D721Med (cell line): ENCODE results near the gene SLC25A29.
A peak's percentile ranks its signal among the peaks of the same experiment; 100 is the strongest.
"Not testable (repeated sequence)": the region's sequence is repeated elsewhere in the genome, so short reads cannot be mapped to it uniquely, and the experiment has no call there.

Experiments
- DNase-seq: peaks from one replicate; pipeline ENCODE4 v3.0.0; 2011; ENCODE audit warnings: low spot score; ENCODE audit not compliant: insufficient read length
- FAIRE-seq: peaks from 2 replicates; lab custom pipeline; 2011; peaks lifted over from hg19 to GRCh38; lab: Jason Lieb, UNC
- CTCF ChIP-seq: IDR thresholded peaks from 2 replicates; pipeline ENCODE4 v1.5.1; 2012; ENCODE audit warnings: mild to moderate bottlenecking, control low read depth; ENCODE audit not compliant: insufficient read depth; ENCODE audit errors: missing control alignments

The SLC25A29 gene

GRCh38 chr14:100286484-100287191 is 19.6 kb downstream of the SLC25A29 start:
- TF ChIP-seq CTCF, result no peak
- DNase-seq (no peak), FAIRE-seq (no peak)

DNA sequence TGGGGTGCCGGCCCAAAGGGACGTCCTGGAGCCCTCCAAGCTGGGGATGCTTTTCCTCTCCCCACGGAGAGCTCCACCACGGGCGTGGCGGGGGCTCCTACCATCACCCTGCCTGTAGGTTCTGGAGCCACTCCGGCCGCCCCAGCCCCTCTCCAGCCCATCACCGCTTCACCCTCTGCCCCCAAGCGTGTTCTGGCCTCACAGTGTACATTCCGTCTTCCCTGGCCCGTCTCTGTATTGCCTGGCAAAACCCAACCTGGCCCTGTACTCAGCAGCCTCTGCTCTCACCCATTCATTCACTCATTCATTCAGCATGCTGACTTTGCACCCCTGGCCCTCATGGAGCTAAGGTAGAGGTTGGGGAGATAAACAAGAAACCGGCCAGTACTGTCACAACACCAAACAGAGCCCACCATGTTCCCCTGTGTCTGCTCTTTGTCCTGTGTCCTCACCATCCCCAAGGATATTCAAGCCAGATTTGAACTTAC is 20.3 kb downstream of the SLC25A29 start:
- TF ChIP-seq CTCF, result no peak
- DNase-seq, result no peak
- no peak for FAIRE-seq

- DNase-seq (peak; percentile 94), FAIRE-seq (no peak)
- TF ChIP-seq CTCF, result peak; percentile 53
Observed at GRCh38 chr14:100285021-100285912, 21.0 kb downstream of the SLC25A29 start.

DNA sequence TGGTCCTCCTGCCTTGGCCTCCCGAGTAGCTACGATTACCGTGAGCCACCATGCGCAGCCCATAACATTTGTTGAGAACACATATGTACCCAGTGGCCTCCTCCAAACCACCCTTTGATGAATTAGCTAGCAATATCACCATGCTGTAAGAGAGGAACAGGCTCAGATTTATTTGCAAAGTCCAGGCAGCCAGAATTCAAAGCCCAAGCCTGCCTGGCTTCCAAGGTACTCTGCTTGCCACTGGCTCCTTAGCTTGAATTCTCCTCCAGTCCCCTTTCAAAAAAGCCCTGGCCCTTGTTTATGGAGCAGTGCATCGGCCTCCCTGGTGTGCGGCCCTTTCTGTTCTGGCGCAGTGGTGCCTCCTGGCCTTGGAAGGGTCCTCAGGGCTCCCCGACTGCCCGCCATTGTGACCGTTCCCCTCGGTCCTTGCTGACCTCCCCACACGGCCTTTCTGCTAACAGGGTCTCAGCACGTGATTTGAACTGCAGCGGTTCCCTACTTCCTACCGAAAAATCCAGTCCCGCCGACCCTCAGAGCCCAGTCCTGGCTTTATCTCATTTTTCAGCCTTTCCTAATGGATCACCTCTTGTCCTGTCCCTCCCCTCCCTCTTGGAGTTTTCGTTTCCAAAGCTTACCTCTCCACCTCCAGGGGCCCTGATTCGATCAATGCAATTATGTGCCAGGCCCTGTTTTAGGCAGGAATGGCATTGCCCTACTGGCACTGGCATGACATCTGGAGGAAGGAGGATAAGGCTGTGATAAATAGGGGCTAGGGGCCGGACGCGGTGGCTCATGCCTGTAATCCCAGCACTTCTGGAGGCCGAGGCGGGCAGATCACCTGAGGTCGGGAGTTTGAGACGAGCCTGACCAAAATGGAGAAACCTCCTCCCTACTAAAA is 22.0 kb downstream of the SLC25A29 start:
- TF ChIP-seq CTCF, result no peak
- FAIRE-seq (no peak), DNase-seq (no peak)

DNA sequence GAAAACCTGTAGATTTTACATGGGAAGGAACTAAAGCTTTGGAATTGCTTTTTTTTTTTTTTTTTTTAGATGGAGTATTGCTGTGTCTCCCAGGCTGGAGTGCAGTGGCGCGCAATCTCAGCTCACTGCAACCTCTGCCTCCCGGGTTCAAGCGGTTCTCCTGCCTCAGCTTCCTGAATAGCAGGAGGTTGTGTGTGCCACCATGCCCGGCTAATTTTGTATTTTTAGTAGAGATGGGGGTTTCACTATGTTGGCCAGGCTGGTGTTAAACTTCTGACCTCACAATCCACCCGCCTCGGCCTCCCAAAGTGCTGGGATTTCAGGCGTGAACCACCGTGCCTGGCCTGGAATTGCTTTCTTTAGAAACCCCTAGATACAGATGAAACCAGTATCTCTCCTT is 22.8 kb downstream of the SLC25A29 start:
- FAIRE-seq, result not testable (repeated sequence)

DNA sequence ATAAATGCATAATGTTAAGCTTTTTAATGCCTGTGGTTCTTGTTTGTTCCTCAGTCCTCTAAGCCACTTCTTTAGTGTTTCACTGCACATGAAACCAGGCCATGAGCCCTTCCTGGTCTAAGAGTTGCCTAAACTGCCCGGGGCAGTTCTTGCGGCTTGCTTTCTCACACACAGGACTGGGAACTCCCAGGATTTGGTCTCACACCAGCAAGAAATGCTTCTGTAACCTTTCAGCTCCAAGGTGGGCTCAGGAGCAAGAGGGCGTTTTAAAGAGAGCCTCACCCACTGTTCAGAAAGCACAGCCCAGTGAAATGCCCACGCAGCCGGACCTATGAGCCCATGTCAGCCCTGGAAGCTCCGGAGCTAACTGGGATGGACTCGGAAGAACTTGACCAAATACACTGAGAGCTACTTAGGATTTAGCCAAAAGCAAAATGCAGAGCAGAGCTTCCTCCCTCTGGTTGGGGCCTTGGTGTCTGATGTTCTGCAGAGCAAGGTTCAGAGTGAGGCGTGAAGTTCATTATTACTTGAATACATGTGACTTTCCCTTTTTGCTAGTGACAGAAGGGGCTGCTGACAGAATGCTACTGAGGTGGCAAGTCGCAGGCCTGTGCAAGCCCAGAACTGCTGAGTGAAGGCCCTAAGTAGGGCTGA is 23.4 kb downstream of the SLC25A29 start:
- FAIRE-seq (no peak), DNase-seq (no peak)
- TF ChIP-seq CTCF, result no peak

More for the DNA sequence above, 22.8 kb downstream of the SLC25A29 start:
- DNase-seq, result not testable (repeated sequence)

GRCh38 chr14:100282083-100282350 is 24.2 kb downstream of the SLC25A29 start:
- no peak for TF ChIP-seq CTCF
- DNase-seq (no peak), FAIRE-seq (no peak)
